Measurements from ENCODE around the gene UXT. TPM values are rescaled to one million over a fixed set of nuclear protein-coding genes. Genes with fewer than 3 reads are reported as not detected.
A peak's percentile ranks its signal among the peaks of the same experiment; 100 is the strongest.

Gene UXT
- polyA plus RNA-seq, 1 donor (not counting 4 experiments of a cell fraction or from before 2014, with no cell fraction given): 87.4 TPM

GRCh38 chrX:47648376-47648775, 10.6 kb downstream of the UXT start:
- dilution Hi-C loops (cut with MboI; ENCODE audit: extremely low pct_ligation_motif_present, low sequenced_read_pairs): no loop called here
- peaks cover 16% of the 10 kb centered on the region for H3K4me1 ChIP-seq (ENCODE audit: control insufficient read depth, extremely low read depth, insufficient read depth, low read length)
- peaks cover 2% of the 10 kb centered on the region for H3K9me1 ChIP-seq (ENCODE audit: control insufficient read depth, extremely low read depth, insufficient read depth, low read length)
- H3K27ac ChIP-seq (ENCODE audit: control insufficient read depth, insufficient read depth, low read length): no peak overlapping the region
- FAIRE-seq: no peak
- H2AFZ ChIP-seq (ENCODE audit: control insufficient read depth, low read length): no peak overlapping the region
- H3K9ac ChIP-seq (ENCODE audit: control insufficient read depth, extremely low read depth, insufficient read depth, low read length): no peak overlapping the region
- no peaks in the 10 kb centered on the region for H3K27me3 ChIP-seq (ENCODE audit: control insufficient read depth, extremely low read depth, insufficient read depth, low read length)
- no peaks in the 10 kb centered on the region for H4K20me1 ChIP-seq (ENCODE audit: control insufficient read depth, extremely low read depth, insufficient read depth, low read length)
- TF ChIP-seq EZH2 (IDR thresholded peaks at IDR 0.05; ENCODE audit: low read length) (no peak), CTCF (optimal IDR thresholded peaks at IDR 0.05 in 1 of 3, IDR thresholded peaks at IDR 0.05 in 1 of 3, conservative IDR thresholded peaks at IDR 0.05 in 1 of 3; ENCODE audit: extremely low read depth in 1 of 3, insufficient read depth in 2 of 3, low read length in 3 of 3) (no peak)
- peaks cover 13% of the 10 kb centered on the region for H3K79me2 ChIP-seq (ENCODE audit: control insufficient read depth, insufficient read depth, low read length)
- H3K4me2 ChIP-seq (ENCODE audit: control insufficient read depth, extremely low read depth, insufficient read depth, low read depth, low read length): peak overlapping the region; percentile 47
- no peak for DNase-seq (ENCODE audit: low read depth, low spot score)
- no peaks in the 10 kb centered on the region for H3K9me3 ChIP-seq (ENCODE audit: control insufficient read depth, low read depth, low read length)
- no peak overlapping the region for H3K4me3 ChIP-seq (ENCODE audit: control insufficient read depth in 2 of 3, extremely low read depth in 1 of 3, insufficient read depth in 2 of 3, low read depth in 1 of 3, low read length in 3 of 3)
- peaks cover 2 to 6% of the 10 kb centered on the region in 2 experiments for H3K36me3 ChIP-seq (ENCODE audit: control insufficient read depth in 2 of 2, extremely low read depth in 1 of 2, insufficient read depth in 2 of 2, low read length in 2 of 2)

GRCh38 chrX:47646636-47647035, 12.3 kb downstream of the UXT start:
- Histone ChIP-seq H3K4me2 (ENCODE audit: control insufficient read depth, extremely low read depth, insufficient read depth, low read depth, low read length) (no peak overlapping the region), H3K79me2 (ENCODE audit: control insufficient read depth, insufficient read depth, low read length) (peaks cover 13% of the 10 kb centered on the region), H3K4me3 (ENCODE audit: control insufficient read depth in 2 of 3, extremely low read depth in 1 of 3, insufficient read depth in 2 of 3, low read depth in 1 of 3, low read length in 3 of 3) (no peak overlapping the region), H3K9me1 (ENCODE audit: control insufficient read depth, extremely low read depth, insufficient read depth, low read length) (peaks cover 2% of the 10 kb centered on the region), H3K36me3 (ENCODE audit: control insufficient read depth in 2 of 2, extremely low read depth in 1 of 2, insufficient read depth in 2 of 2, low read length in 2 of 2) (peaks cover 0 to 6% of the 10 kb centered on the region in 2 experiments), H3K27me3 (ENCODE audit: control insufficient read depth, extremely low read depth, insufficient read depth, low read length) (no peaks in the 10 kb centered on the region), H3K4me1 (ENCODE audit: control insufficient read depth, extremely low read depth, insufficient read depth, low read length) (peaks cover 16% of the 10 kb centered on the region), H2AFZ (ENCODE audit: control insufficient read depth, low read length) (no peak overlapping the region), H3K9ac (ENCODE audit: control insufficient read depth, extremely low read depth, insufficient read depth, low read length) (no peak overlapping the region), H3K27ac (ENCODE audit: control insufficient read depth, insufficient read depth, low read length) (no peak overlapping the region), H3K9me3 (ENCODE audit: control insufficient read depth, low read depth, low read length) (no peaks in the 10 kb centered on the region), H4K20me1 (ENCODE audit: control insufficient read depth, extremely low read depth, insufficient read depth, low read length) (no peaks in the 10 kb centered on the region)
- dilution Hi-C loops (cut with MboI; ENCODE audit: extremely low pct_ligation_motif_present, low sequenced_read_pairs): no loop called here
- no peak for DNase-seq (ENCODE audit: low read depth, low spot score)
- TF ChIP-seq CTCF (optimal IDR thresholded peaks at IDR 0.05 in 1 of 3, IDR thresholded peaks at IDR 0.05 in 1 of 3, conservative IDR thresholded peaks at IDR 0.05 in 1 of 3; ENCODE audit: extremely low read depth in 1 of 3, insufficient read depth in 2 of 3, low read length in 3 of 3): no peak
- no peak for TF ChIP-seq EZH2 (IDR thresholded peaks at IDR 0.05; ENCODE audit: low read length)
- FAIRE-seq: no peak
